A673 (cell line): ENCODE results near the gene PDGFRB.

Experiments used
- CTCF ChIP-seq: fragments of 300-800, 200-600 bp; sonication (generic); conservative IDR thresholded peaks from 2 replicates; pipeline ENCODE4 v1.5.1; 2017; ENCODE audit warnings: low read depth, mild to moderate bottlenecking, antibody characterized with exemption, low read length, moderate library complexity, mixed read lengths
- EZH2 ChIP-seq: fragments of 200-600 bp; sonication (generic); IDR thresholded peaks from 2 replicates; pipeline ENCODE4 v1.6.1; 2017; ENCODE audit warnings: borderline replicate concordance, low read depth, mild to moderate bottlenecking, mixed read lengths, antibody characterized with exemption, low read length; ENCODE audit not compliant: poor library complexity, severe bottlenecking

GRCh38 chr5:150097152-150097551 lies 58.5 kb downstream of the PDGFRB start:
- TF ChIP-seq CTCF (no peak), EZH2 (no peak)
